Left lobe of liver (tissue), 2 donors: ENCODE data around the gene LCNL1. TPM values are rescaled to one million over a fixed set of nuclear protein-coding genes. Genes with fewer than 3 reads are reported as not detected.
A peak's percentile ranks its signal among the peaks of the same experiment; 100 is the strongest.

Experiments
- ATAC-seq: fragments of 200-7000 bp; cut with Tn5 transposase; one replicate; pipeline ENCODE4 v1.9.1; 2020; ENCODE audit warnings: mild to moderate bottlenecking, moderate library complexity
- DNase-seq: peaks from one replicate; pipeline ENCODE4 v3.0.0-alpha.2; 2020; ENCODE audit warnings: low spot score
- total RNA-seq: library from RNA; stranded (reverse); gene quantifications from one replicate; pipeline ENCODE4 v1.2.1, GENCODE V29; 2021
- donor health status: DM: no; HTN: no; CAD: no; lungs with moderate emphysema.
- donor health status: DM: no; HTN: yes; CAD: no.

Gene LCNL1
- total RNA-seq, result not detected

DNA sequence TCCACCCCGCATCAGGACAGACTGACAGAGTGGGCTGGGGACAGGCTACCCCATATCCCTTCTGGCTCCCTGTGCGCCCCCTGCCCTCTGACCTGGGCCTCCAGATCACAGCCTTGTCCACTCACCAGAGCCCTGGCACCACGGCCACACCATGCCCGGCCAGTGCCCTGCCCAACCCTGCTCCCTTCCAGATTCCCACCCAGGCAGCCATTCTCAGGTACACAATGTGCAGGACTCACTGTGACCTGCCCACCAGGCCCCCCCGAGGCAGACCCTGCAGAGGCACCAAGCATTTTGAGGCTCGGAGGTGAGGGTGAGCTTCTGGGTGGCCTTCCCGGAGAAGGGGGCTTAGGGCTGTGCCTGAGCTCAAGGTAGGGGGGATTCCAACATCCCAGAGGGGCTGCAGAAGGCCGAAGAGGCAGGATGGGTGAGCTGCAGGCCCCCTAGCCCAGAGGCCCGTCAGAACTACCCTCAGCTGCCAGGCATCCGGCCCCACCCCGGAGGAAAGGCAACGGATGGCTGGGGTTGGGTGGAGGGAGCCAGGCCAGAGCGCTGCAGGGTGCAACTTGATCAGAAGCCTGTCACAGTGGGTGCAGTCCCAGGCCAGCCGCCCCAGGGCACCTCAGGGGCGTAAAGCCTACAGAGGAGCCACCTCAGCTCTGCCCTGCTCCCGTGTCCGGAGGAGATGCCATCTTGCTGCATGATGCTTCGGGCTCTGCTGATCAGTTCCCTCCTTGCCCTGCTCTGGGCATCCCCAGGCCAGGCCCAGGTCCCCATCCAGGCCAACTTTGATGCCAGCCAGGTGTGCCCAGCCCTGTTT, at the start of gene LCNL1:
TSS of gene LCNL1 (plus strand) at position 762 of the 820 bp plus-strand sequence. CDS start 594 bp downstream, outside the sequence.
- ATAC-seq, result no peak

DNA sequence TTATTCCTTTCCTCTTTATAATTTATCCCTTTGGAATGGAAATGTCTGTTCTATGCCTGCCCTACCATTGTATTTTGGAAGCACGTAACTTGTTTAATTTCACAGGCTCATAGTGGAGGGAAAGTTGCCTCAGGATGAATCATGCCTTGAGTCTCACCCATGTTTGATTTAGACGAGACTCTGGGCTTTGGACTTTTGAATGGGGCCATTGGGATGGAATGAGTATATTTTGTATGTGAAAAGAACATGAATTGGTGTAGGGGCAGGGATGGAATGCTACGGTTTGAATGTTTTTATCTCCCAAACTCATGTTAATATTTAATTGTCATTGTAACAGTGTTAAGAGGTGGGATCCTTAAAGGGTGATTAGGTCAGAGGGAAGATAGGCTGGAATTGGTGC, 48.5 kb upstream of the LCNL1 start:
- ATAC-seq, result no peak
- no peak for DNase-seq

More for the DNA sequence above, at the start of gene LCNL1:
- no peak for DNase-seq

DNA sequence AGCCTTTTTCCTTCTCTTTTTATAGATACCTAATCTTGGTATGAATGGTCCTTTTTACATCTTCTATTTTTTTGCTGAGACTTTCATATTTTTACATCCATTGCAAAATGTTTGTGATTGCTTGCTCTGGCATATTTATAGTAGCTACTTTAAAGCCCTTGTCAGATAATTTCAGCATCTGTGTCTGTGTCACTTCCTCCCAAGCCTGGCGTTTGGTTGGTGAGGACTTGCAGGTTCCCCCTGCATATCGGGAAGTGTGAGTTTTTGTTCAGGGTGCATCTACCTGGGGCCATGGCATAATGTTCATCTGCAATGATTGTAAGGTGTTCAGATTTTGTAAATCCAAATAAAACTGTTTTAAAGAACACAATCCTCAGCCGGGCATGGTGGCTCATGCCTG, 47.1 kb upstream of the LCNL1 start:
- DNase-seq (no peak), ATAC-seq (no peak)

DNA sequence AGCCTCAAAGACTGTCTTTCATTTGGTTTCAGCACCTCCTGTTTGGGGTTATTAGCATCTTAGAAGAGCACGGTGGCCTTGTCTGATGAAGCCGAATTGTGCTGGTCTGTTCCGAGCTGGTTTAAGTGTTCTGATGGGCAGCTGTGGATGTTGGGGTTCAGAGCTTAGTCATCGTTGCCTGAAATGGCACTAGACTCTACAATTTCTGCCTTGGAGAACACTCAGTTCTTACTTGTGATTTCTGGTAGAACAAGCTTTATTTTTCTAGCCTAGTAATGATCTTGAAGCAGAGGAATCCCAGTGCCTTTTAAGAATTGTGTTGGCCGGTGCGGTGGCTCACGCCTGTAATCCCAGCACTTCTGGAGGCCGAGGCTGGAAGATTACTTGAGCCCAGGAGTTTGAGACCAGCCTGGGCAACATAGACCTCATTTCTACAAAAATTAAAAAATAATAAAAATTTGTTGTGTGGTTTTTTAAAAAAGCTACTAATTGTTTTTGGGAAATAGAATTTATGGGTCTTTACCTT, 46.1 kb upstream of the LCNL1 start:
- DNase-seq (no peak), ATAC-seq (no peak)

DNA sequence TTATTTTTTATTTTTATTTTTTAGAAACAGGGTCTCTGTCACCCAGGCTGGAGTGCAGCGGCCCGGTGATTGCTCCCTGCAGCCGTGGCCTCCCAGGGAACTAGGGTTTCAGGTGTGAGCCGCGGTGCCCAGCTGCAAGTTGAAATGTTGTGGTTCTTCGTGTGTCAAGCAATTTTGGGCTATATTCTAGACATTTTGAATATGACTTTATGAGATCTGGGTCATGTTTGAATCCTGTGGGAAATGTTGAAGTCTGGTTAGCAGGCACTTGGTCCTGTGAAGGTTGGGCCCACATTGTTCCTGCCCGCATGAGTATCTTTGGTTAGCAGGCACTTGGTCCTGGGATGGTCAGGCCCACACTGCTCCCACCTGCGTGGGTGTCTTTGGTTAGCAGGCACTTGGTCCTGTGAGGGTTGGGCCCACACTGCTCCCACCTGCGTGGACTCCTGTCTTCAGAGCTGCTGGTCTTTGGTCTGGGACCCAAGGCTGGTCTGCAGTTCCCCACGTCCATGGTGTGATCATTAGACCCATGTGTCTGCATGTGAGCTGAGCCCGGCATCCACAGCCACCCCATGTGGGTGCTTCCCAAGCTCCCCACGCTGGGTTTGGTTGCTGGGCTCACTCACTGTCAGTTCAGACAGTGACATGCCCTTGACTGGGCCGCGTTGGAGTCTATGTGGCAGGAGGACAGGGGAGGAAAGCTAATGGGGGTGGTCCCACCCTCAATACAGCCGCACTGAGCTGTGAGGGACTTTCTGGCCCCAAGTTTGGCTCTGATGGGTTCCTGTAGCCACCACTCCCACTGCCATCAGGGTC, 45.4 kb upstream of the LCNL1 start:
- DNase-seq (peak; percentile 50), ATAC-seq (no peak)

DNA sequence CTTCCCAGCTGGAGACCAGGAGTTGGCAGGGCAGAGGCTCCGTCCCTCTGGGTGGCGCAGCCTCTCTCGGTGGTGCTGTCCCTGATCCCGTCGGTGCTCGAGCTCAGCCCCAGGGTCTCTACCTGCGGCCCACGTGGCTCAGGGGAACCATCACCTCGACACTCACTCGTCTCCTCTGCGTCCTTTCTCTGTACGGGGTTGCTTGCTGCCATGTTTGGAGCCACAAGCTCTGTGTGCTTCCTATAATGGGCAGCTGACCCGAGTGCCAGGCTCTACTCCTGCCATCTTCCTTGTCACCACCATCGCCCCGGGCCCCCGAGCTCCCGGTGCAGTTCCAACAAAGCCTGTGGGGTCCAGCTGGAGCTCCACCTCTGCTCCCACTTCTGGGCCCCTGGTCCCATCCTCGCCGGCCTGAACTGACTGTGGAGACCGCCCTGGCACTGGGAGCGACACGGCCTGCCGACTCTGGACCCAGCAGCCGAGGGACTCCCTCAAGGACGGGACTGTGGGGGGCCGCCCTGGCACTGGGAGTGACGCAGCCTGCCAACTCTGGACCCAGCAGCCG, 43.3 kb upstream of the LCNL1 start:
- peak; percentile 46 for DNase-seq
- ATAC-seq, result no peak

DNA sequence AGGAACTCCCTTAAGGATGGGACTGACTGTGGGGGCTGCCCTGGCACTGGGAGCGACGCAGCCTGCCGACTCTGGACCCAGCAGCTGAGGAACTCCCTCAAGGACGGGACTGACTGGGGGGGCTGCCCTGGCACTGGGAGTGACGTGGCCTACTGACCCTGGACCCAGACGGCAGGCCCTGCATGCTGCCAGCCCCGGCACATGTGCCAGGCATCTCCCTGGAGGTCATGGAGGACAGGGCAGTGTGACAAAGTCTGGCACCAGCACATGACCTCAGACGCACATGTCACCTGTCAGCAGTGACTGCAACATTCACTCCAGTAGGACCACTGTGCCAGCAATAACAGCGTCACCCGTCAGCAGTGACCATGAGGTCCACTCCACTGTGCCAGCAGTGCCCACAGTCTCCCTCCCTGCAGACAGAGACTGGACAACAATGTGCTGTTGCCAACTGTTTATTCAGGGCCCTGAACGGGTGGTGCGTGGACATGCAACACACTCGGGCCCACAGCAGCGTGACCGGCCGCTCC, 42.7 kb upstream of the LCNL1 start:
- peak; percentile 54 for ATAC-seq
- DNase-seq, result peak; percentile 98

DNA sequence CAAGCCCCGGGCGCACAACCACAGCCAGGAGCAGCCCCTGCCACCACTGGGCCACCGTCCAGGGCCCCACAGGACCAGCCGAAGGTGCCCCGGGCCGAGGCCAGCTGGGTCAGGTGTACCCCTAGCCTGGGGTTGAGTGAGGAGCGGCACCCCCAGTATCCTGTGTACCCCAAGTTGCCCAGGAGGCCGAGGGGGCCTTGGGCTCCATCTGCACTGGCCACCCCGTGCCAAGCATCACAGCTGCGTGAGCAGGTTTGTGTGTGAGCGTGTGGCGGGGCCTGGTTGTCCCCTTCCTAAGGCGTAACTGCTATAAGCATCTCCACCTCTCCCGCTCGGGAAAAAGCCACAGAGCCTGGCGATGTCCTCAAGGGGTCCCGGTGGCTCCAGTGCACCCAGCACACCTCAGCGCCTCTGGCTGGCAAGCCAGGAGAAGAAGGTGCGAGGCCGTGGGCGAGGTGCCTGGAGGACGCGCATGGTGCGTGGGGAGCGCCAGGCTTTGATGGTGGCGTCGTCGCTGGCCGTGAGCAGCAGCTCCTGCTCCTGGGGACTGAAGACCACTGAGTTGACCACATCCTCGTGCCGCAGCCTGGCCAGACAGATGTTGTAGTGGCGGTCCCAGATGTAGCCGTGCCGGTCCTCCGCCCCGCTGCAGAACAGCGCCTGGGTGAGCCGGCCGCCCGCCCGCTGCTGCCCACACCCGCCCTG, 42.1 kb upstream of the LCNL1 start:
- peak; percentile 58 for DNase-seq

DNA sequence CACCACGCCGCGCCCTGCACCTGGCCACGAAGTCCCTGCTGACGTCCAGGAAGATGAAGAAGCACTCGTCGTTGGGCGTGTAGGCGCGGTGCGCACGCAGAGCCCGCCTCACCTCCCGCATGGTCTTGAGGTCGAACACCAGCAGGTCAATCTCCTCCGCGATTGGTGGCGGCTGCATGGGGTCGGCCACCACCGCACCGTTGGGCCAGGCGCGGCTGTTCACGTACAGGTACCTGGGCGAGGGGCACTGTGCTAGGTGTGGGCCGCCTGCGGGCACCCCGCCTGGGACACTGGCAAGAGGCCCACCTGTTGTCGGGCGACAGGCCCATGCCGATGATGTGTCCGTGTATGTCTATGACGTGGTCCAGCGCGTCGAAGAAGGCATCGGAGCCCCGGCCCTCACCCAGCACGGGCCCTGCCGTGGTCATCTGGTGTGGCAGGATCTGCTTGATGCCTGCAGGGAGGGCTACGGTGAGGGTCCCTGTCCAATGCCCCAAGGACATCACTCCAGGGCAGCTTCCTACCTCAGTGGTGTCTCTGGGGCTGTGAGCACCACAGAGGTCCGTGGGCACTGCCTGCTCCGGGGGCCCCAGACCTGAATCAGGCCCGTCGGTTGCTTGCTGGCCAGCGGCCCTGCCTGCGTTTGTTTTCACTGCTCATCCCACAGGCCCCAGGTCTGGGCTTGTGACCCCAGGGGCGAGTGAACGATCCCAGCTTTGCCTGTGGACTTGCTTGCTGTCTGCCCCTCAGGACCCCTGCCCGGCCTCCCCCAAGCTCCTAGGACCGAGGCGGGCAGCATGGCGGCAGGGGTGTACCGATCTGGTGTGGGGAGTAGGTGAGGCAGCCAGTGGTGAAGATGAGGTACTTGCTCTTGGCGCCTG, 41.3 kb upstream of the LCNL1 start:
- ATAC-seq (no peak), DNase-seq (no peak)

More for the DNA sequence above, 42.1 kb upstream of the LCNL1 start:
- no peak for ATAC-seq

DNA sequence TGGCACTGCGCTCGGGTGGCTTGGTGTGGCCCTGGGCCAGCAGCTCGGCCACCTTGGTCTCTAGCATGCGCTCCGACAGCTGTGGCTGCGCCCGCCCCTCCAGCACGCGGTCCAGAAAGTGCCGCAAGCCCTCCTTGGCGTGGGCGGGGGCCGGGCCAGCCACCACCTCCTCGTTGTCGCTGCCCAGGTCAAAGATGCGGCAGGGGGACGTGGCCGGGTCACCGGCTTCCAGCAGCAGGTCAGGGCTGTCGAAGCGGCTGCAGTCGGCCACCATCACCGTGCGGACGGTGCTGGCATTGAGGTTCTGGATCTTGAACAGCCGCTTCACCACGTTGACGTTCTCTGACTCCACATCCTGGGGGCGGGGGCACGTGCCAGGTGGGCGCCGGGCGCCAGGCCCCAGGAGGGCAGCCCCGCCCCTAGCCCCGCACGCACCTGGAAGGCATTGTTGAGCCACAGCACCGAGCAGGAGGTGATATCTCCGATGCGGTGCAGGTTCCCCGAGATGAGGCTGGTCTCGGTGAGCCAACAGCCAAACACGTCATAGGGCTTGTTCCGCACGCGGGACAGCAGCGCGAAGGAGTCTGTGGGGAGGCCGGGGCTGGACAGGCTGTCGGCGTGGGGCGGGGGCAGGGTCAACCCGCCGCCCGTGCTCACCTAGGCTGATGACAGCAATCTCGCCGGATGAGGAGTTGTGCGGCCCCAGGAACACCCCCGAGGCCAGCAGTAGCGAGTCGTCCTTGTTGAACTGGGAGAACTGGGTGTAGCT, 40.5 kb upstream of the LCNL1 start:
- ATAC-seq (no peak), DNase-seq (peak; percentile 51)

DNA sequence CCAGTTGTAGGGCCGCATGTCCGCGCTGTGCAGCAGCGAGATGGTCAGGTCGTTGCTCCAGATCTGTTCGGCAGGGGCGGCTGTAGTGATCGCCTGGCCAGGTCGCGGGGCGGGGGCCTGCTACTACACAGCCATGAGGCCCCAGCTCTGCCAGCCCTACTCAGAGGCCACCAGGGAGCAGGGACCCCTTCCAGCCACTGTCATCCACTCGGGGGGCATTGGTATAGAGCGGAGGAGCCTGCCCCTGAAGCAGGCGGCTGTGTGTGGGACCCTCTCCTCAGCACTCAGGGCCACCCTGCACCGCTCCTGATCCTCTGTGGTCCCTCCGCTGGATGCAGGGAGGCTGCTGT, 39.9 kb upstream of the LCNL1 start:
- ATAC-seq, result no peak
- DNase-seq, result peak; percentile 51

DNA sequence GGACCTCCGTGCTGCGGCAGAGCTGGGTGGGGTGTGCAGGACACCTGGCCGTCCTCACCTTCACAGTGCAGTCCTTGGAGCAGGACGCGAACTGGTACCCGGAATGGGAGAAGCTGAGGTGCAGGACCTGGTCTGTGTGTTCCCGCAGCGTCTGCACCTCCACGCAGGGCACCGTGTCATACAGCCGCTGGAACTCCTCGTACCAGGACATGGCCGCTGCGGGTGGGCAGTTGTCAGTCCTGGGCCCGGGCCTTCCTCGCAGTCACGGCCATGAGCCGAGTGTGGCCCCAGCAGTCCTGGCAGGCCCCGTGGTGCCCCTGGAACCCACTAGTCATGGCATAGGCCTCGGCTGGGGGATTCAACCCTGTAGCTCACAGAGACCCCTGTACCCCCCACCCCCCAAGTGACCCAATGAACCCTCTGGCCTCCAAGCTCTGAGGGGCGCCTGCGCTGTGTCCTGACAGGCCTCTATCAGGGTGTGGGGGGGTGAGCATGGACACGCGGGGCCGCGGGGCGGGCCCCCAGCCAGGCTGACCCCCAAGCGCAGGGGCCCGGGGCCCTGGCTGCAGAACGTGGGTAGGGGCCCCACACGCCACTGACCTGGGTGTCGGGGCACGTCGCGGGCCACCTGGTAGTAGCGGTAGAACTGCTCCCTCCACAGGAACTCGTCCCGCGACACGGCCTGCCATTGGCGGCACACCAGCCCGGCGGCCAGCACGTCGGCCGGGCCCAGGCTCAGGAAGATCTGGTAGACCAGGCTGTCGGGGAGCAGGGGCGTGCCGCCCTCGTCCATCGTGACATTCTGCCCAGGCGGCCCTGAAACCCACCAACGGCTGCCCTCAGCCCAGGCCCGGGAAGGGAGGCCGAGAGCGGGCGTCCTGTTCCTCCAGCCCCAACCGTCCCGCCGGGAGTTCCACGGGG, 39.2 kb upstream of the LCNL1 start:
- ATAC-seq (no peak), DNase-seq (peak; percentile 66)

DNA sequence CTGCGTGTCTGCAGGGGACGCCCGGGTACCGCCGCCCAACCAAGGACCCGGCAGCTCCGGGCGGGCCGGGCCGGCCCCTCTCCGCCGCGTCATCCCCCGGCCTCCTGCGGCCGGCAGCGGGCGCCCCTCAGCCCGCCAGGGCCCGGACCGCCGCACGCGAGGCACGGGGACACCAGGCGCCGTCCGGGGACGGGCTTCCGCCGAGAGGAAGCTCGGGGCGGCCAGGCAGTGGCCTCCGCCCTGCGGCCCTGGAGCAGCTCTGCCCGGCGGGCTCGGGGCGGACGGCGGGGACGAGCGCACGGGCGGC, 38.6 kb upstream of the LCNL1 start:
- ATAC-seq, result peak; percentile 0
- no peak for DNase-seq

DNA sequence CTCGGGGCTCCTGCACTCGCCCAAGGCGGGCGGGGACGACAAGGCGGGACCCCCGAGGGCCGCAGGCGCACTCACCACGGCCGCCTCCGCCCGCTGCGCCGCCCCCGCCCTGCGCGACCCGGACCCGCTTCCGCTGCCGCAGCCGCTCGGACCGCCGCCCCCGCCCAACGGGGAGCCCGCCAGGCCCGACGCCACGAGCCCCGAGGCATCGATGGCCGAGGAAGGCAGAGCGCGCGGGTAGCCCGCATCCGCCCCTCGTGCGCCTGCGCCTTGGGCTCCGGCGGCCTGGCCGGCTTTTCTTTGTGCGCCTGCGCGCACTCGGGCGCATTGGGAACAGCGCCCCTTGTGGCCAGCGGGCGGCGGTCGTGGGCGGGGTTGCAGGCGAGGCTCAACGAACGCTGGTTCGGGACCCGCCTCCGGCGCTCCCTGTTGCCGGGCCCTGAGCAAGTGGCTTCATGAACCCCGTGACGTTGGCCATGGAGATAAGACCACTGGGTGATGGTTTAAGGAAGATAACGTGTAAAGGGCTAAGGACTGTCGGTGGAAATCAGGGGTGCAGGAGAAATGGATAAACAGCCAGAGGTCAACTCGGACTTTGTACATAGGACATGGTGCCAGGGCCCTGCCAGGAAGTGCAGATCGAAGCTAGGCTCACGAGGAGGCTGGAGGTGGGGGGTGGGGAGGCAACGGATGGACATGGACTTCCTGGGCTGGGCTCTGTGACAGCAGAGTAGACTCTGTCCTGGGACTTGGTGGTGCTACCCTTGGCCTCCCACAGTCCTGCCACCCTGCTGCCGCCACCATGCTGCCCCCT, 38.1 kb upstream of the LCNL1 start, which contains the start of the genes C8G and FBXW5:
TSS of gene C8G (plus strand) at position 725 of the 814 bp plus-strand sequence. CDS start at position 803, 78 bp downstream.
TSS of gene FBXW5 (minus strand) at position 220 of the 814 bp plus-strand sequence. CDS start 655 bp downstream, outside the sequence.
- peak; percentile 98 for DNase-seq
- ATAC-seq, result peak; percentile 60

DNA sequence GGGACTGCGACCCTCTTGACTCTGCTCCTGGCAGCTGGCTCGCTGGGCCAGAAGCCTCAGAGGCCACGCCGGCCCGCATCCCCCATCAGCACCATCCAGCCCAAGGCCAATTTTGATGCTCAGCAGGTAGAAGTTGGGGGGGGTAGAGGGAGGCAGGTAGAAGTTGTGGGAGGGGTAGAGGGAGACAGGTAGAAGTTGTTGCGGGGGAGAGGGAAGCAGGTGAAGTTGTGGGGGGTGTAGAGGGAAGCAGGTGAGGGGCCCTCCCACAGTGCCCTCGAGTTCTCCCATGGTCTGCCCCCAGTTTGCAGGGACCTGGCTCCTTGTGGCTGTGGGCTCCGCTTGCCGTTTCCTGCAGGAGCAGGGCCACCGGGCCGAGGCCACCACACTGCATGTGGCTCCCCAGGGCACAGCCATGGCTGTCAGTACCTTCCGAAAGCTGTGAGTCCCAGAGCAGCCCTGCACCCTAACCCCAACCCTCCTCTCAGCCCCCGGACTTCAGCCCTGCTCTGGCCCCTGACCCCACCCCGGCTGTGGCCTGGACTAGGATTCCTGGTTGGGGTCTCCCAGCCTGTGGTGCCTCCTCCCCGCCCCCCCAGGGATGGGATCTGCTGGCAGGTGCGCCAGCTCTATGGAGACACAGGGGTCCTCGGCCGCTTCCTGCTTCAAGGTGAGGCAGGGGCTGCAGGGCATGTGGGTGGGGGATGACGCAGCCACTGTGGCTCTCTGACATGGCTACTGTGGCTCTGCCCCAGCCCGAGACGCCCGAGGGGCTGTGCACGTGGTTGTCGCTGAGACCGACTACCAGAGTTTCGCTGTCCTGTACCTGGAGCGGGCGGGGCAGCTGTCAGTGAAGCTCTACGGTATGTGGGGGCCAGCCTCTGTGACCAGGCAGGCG, 37.2 kb upstream of the LCNL1 start:
- DNase-seq (peak; percentile 67), ATAC-seq (no peak)
